ENCODE results near the gene PLXDC1.
"Not testable (repeated sequence)": the region's sequence is repeated elsewhere in the genome, so short reads cannot be mapped to it uniquely, and the experiment has no call there.

PLXDC1 gene

DNA sequence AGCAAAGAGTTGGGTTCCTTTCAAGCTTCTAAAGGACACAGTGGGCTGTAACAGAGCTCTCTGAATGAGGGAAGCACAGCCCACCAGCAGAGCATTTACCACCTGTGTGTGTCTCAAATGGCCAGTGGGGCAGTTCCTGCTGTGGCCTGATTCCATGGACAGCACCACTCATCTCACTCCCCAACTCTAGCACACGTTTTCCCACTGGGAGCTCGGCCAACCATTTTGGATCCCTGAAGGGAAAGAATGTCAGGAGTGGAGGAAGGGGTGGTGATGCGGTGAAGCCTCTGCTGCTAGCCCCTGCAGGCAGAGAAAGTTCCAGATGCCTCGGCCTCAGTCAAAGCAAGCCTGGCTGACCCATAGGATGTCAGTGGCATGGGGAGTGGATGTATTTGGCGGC, 86.6 kb downstream of the PLXDC1 start:
- DNase-seq (ENCODE audit: low read depth in 1 of 2, low spot score in 1 of 2) = no peak

DNA sequence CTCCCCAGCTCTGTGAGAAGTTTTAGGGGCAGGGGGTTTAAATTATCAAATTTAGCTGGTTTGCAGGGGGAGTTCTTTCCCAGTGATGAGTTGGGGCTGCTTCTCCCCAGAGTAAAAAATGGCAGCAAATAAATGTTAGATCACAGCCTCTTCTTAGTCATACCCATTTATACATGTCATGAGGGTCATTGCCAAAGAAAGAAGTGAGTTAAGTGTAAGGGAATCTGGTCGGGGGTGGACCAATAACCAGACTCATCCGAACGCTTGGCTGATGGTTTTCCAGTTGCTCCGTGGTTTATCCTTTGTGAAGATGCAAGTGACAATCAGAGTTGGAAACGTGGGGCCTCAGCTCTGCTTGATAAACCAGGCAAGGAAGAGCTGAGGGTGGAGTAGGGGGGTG, 87.1 kb downstream of the PLXDC1 start:
- DNase-seq (ENCODE audit: low read depth in 1 of 2, low spot score in 1 of 2) = no peak

DNA sequence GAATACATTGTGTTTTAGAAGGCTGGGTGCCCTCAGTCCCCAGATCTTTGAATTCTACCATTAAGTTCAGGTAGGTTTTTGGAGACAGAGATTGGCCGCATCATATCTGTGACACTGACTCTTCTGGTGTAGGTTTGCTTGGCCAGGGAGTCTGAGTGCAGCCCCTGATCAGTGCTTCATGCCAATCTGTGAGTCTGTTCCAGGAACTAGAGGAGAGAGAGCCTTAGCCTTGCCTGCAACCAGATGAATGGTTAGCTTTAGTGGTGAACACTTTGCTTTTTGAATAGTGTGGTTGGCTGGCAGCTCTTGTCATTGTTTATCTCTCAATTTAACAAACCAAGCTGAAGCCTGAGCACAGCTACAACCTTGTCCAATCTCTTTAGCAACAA, 87.8 kb downstream of the PLXDC1 start:
- DNase-seq (ENCODE audit: low read depth in 1 of 2, low spot score in 1 of 2) = no peak

GRCh38 chr17:39062846-39063680, 88.4 kb downstream of the PLXDC1 start:
- DNase-seq (ENCODE audit: low read depth in 1 of 2, low spot score in 1 of 2) = no peak

DNA sequence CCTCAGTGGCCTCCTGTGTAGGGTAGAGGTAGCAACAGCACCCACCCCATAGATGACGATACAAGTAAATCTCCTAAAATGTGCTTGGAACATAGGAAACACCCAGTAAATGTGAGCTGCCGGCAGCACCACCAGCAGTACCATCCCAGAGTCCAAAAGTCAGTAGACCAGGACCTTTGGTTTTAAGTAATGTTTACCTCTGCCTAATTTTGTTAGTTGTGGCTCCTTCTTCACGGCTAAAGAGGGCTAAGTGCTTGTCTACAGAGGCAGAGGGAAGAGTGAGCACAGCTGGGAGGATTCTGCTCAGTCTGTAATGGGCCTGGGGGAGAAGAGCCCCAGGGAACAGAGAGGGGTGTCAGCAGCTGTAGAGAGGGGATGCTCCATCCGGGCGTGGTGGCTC, 92.9 kb downstream of the PLXDC1 start:
- no peak for DNase-seq (ENCODE audit: low read depth in 1 of 2, low spot score in 1 of 2)

DNA sequence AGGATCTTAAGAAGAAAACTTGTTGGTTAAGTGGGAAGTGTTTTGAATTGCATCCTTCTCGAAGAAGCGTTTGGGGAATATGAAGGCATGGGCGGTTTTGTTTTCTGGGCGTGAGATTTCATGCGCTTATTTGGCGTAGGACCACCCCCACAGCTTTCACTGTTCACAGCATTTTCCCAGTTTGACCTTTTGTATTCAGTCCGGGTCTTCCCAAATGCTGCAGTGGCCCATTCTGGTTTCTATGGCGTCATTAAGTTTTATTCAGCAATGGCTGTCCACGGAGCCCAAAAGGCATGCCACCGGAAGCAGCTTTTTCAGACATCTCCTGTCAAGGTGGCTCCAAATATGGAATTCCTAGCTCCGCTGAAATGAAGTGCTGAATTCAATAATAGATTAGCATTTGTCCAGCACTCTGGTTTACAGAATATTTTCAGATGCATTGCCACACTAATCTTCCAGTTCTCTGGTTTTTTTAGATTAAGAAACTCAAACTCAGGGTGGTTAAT, 93.7 kb downstream of the PLXDC1 start:
- DNase-seq (ENCODE audit: low read depth in 1 of 2, low spot score in 1 of 2) = no peak

DNA sequence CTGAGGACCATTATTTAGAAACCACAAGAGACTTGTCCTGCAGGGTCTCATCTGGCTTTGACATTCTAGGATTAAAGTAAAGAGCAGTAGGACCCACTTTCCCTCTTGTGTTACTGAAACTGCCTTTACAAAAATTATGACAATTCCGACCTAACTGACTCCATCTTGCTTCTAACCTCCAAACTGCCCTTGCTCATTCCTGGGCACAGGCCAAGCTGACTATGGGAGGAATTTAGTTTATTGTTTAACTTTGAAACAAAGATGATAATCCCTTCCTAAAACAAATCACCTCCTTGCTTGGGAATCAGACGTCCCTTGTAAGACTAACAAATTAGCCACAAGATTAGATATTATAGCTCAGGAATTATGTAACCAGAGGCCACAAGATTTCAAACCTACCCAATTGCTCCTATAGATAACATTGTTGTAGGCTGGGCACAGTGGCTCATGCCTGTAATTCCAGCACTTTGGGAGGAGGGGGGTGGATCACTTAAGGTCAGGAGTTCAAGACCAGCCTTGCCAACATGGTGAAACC, 97.3 kb downstream of the PLXDC1 start:
- no peak for DNase-seq (ENCODE audit: low read depth in 1 of 2, low spot score in 1 of 2)

GRCh38 chr17:39052423-39052822, 99.0 kb downstream of the PLXDC1 start:
- not testable (repeated sequence) for DNase-seq (ENCODE audit: low read depth in 1 of 2, low spot score in 1 of 2)

- DNase-seq (ENCODE audit: low read depth in 1 of 2, low spot score in 1 of 2) = no peak
Measured at GRCh38 chr17:39051001-39051585, 100.3 kb downstream of the PLXDC1 start.

DNA sequence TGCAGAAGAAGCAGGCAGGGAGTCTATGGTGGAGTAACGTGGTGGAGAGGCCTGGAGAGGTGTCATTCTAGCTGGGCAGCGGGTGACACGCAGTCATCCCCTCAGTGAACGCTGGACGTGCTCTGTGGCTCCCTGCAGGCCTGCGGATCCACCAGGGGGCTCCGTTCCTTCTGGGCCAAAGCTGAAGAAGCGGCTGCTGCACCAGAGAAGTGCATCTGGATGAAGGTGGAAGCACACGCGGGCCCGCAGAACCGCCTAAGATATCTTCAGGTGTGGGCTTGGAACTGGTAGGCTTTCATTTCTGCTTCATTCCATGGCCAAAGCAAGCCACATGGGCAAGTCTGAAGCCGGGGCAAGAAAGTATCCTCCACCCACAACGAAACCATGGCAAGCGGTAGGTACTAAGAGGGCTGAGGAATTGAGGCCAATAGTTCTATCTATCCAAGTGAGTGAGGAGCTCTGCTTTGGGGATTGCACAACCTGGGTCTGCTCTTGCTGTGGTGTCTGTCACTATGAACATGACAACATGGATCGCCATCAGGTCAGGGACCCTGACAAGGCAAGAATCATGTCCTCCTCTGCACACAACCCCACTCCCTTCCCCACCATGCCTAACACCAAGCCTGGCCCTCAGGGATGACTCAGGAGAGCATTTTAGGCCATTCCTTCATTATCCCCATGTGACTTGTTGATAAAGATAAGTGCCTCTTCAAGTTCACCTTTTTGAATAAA, 105.3 kb downstream of the PLXDC1 start:
- DNase-seq (ENCODE audit: low read depth in 1 of 2, low spot score in 1 of 2) = no peak

GRCh38 chr17:39036009-39036408, 115.4 kb downstream of the PLXDC1 start:
- no peak for DNase-seq (ENCODE audit: low read depth in 1 of 2, low spot score in 1 of 2)

- DNase-seq (ENCODE audit: low read depth in 1 of 2, low spot score in 1 of 2) = not testable (repeated sequence)
Measured at GRCh38 chr17:39035578-39035977, 115.9 kb downstream of the PLXDC1 start.

DNA sequence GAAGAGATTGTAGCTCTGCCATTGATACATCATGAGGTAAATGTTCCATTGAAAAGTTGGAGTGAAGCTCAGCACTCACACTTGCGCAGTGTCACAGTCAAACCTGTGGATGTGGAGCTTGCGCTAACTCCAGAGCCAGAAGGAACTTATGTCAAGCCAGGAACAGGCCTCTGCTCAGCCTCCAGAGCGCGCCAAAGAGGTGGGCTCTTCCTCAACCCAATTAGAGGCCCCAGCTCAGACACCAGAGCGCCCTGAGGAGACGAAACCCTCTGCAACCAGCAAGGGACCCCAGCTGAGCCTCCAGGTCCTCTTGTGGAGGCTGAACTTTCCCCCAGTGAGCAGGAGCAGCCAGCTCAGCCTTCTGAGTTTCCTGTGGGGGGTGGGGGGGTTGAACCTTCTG, 122.7 kb downstream of the PLXDC1 start:
- no peak for DNase-seq (ENCODE audit: low read depth in 1 of 2, low spot score in 1 of 2)

- no peak for DNase-seq (ENCODE audit: low read depth in 1 of 2, low spot score in 1 of 2)
Measured at GRCh38 chr17:39027455-39028035, 123.9 kb downstream of the PLXDC1 start.

GRCh38 chr17:39026980-39027451, 124.4 kb downstream of the PLXDC1 start:
- peak in 1 of 2 donors; percentile 10 for DNase-seq (ENCODE audit: low read depth in 1 of 2, low spot score in 1 of 2)

- not testable (repeated sequence) for DNase-seq (ENCODE audit: low read depth in 1 of 2, low spot score in 1 of 2)
Measured at GRCh38 chr17:39026346-39026745, 125.1 kb downstream of the PLXDC1 start.

DNA sequence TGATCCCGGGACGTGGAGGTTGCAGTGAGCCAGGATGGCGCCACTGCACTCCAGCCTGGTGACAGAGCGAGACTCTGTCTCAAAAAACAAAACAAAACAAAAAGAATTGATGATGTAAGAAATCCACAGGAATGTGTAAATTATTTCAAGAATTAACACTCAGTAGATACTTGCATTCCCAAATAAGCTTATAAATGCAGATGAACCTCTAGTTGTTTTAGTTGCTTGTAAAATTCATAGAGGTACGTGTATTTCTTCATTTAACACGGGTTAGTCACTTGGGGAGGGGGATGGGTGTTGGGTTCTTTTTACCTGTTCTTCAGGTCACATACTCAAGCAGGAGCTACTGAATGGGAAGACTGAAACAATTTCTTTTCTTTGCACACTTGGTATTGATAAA, 128.5 kb downstream of the PLXDC1 start:
- no peak for DNase-seq (ENCODE audit: low read depth in 1 of 2, low spot score in 1 of 2)

DNA sequence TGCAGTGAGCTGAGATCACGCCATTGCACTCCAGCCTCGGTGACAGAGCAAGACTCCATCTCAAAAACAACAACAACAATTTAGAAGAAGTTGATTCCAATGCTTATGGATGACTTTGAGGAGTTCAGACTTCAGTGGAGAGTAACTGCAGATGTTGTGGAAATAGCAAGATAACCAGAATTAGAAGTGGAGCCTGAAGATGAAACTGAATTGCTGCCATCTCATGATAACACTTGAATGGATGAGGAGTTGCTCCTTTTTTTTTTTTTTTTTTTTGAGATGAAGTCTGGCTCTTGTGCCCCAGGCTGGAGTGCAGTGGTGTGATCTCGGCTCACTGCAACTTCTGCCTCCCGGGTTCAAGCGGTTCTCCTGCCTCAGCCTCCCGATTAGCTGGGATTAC, 131.4 kb downstream of the PLXDC1 start:
- DNase-seq (ENCODE audit: low read depth in 1 of 2, low spot score in 1 of 2) = not testable (repeated sequence)

DNA sequence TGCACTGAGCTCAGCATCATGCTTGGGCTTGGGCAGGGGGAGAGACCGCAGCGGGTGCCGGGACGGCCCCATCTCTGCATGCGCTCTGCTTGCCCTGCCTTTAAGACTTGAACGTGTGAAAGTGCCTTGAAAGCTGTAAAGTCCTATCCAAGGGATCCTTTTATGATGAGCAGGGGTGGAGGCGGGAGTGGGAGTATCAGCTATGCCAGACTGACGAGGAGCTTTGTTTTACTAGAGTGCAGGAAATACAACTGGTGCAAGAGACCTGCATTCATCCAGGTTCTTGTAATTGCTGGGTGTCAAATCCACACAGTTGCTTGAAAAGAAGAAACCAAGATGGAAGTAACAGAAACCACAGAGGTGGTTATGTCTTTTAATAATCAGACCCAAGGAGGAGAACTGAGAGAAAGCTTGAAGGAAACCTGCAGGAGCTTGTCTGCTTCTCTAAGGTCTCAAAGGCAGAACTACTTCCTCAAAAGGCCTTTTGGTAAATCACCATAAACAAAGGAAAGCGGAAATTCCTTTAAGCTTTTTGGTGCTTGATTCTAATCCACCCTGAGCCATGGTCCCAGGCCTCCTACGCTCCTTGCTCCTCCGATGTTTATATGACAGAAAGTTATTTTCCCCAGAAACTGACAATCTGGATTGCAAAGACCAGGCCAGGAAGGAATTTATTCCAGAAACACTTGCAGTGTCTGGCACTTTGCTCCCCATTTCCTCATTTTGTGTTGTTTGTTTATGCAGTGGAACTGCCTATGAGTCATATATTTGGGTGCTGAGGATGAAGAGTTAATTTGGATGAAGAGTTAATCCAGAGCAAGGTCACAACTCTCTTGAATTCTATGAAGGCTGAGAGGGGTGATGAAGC, 132.9 kb downstream of the PLXDC1 start:
- DNase-seq (ENCODE audit: low read depth in 1 of 2, low spot score in 1 of 2) = peak in 1 of 2 donors; percentile 12
